Globus pallidus (tissue), 1 donor: ENCODE results near the gene KNCN.
A peak's percentile ranks its signal among the peaks of the same experiment; 100 is the strongest.

Source experiments
- DNase-seq: peaks from one replicate; pipeline ENCODE4 v3.0.0-alpha.2; 2015; ENCODE audit warnings: low spot score

KNCN gene

DNA sequence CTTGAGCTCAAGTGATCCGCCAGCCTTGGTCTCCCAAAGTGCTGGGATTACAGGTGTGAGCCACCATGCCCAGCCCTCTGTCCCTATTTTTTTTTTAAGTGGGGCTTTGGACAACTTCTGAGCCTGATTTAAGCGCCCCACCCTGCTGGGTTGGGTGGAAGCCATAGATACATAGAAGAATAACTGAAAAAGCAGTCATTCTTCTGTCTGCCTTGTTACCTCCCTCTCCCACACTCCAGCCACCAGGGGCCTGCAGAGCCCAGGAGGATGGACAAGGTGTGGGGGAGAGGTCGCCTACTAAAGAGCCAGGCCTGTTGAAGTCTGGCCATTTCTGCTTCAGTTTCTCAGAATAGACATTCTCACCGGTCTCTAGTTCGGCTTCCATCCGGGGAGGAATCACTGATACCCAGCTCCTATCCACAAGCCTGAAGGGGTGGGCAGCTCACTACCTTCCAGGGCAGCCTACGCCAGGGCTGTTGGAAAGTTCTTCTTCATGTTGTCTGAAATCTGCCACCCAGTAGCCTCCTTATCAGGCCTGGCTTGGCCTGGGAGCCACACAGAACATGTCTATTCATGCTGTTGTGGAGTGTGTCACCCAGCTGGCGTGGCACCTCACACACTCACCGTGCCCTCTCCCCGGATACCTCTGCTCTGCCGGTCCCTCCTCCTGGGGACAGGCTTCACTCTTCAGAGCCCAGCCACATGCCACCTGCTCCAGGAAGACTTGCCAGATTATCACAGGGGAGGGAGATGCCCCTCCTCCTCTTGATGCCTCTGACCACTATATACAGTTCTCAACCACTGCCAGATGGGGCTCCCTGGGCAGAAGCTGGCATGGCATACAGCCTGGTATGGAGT is 27.7 kb downstream of the KNCN start:
- no peak for DNase-seq

DNA sequence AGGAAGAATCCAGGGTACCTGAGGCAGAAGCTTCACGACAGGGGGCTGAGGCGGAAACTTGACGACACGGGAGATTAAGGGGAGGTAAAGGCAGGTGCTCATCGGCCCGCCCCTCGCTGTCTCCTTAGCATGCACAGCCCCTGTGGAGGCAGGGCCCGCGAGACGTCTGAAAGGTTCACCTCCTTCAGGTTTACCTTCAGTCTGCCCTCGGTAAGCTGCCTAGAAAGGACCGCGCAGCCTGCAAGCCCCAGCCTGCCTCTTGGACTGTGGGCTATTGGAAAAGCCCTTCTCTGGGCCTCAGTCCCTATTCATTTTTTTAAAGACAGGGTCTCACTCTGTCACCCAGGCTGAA is 28.5 kb downstream of the KNCN start:
- no peak for DNase-seq

DNA sequence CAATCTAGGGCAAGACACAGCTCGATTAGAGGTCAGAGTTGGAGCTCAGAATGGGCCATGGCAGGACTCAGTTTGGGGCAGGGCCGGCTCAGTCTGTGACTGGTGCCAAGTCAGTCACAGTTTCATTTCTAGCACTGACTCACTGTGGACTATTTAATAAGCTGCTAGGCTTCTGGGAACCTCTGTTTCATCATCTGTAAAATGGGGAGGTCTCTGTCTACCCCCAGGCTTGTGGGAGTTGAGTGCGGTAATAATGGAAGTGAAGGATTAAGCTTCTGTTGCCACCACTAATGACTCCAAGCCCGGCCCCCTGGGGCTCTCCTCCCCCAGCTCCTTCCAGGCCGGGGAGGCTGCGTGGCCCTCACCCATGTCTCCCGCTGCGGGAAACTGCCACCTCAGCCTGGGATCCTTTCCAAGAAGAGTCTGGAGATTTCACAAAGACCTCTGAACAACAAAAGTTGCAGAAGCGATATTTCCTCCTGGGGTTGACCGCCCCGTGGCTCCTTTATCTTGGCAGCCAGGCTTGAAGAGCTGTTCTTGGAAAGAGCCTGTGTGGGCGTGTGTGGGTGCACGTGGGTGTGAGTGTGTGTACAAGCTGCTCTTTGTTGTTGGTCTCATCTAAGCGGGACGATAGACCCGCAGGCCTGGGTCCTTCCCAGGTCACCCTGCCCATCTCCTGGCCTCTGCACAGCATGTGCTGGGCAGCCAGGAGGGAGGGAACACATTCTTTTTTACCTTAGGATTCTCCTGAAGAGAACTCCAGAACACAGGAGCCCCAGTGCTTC is 29.1 kb downstream of the KNCN start:
- peak; percentile 18 for DNase-seq

DNA sequence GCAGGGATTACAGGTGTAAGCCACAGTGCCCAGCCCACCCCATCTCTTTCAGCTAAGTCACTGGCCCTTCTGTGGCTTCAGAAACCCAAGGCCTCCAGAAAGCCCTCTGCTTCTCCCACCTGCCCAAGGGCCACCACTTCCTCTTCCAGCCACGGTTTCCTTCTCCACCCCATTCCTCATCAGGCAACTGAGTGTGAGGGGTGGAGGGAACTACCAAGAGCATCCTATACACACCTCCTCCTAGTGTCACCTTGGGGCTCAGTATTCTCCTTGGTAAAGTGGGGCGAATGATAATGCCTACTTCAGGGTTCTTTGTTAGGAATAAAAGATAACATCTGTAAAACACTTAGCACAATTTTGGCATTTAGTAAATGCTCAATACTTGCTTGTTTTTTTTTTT is 30.0 kb downstream of the KNCN start:
- DNase-seq, result no peak

DNA sequence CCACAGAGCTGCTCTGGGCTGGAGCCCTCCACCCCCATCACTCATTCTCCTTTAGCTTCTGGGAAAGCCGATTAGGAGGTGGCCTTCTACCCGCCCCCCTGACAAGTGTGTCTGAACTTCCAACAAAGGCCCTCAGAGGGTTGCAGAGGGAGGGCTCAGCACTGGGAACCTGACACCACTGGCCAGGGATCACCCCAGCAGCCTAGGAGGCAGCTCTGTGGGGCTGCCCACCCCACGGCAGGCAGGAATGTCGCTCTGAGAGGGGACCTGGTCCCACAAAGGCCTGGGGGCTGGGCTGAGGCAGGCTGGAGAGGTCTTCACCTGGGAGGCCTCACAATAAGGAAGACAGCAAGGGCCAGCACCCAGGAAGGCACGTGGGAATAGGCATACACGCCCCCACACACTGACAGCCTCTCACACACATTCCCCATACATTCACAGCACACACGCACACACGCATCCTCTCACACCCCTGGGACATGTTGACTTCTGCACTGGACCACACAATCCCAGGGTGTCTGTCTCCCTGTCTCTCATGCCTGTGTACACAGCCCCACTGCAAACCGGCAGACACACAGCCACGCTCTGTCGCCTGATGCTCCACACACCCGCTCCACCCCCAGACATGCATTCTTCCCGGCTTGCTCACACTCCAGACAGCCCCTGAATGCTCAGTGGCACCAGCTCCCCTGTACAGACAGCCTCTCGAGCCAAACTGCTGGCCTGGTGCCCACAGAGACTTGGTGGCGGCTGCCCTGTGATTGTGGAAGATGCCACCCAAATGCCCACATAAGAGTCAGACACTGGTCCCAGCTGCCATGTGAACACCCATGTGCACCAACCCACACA is 31.2 kb downstream of the KNCN start:
- no peak for DNase-seq

DNA sequence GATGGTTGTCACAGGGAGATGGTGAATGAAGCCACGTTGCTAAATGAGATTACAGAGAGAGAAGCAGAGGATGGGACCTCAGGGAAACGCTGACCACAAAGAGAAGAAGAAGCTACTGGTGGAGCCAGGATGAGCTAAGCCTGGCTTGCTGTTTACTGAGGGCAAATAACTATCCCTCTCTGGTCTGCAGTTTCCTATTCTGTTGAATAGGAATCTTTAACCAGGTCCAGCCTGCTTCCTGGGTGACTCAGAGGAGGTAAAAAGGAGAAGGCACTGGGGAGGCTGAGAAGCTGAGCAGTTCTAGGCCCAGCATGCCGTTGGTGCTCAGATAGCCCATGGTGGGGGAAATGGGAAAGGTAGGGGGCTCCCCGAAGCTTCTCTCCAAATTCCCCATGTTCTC is 32.2 kb downstream of the KNCN start:
- DNase-seq, result no peak

DNA sequence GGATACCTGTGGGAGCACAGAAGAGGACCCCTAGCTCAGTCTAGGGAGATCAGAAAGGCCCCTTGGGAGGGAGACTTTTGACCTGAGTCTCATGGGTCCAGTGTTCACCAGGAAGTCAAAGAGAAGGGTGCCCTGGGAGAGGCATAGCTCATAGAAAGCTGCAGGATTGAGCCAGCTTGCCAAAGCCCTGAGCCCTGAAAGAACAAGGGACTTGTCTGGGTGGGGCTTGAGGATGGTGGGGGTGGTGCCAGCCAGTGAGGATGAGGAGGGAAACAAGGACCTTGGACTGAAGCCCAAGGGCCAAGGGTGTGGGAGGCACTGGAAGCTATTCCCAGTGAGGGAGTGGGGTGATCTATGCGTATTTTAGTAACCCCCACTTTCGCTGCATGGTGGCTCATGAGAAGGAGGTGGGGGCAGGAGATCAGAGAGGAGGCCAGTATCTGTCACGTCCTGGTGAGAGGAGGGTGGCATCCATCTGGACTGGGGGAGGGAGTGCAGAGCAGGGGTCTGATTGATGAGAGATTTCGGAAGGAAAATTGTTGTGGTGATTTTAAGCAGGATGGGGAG is 33.4 kb downstream of the KNCN start:
- no peak for DNase-seq

DNA sequence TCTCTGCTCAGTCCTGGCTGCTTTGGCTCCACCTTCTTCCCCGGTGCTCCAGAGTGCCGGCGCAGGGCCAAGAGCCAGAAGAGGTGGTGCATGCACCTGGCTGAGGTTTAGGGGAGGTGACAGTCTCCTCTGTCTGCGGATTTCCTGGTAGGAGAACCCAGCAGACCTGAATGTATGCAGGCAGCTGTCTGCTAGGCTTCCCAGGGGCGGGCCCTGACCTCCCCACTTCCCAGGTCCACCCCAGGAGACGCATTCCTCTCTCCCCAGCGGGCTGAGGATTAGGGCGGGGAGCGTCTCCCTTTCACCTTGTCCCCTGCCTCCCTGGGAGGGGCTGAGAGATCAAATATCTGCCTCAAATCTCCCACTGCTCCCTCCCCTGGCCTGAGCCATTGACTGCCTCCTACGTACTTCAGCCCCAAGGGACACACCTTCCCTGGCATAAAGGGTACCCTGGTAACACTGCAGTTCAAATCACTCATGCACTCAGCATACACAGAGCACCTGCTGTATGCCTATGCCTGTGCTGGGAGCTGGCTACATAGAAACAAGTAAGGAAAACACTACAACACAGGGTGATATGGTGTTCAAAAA is 34.3 kb downstream of the KNCN start:
- no peak for DNase-seq

DNA sequence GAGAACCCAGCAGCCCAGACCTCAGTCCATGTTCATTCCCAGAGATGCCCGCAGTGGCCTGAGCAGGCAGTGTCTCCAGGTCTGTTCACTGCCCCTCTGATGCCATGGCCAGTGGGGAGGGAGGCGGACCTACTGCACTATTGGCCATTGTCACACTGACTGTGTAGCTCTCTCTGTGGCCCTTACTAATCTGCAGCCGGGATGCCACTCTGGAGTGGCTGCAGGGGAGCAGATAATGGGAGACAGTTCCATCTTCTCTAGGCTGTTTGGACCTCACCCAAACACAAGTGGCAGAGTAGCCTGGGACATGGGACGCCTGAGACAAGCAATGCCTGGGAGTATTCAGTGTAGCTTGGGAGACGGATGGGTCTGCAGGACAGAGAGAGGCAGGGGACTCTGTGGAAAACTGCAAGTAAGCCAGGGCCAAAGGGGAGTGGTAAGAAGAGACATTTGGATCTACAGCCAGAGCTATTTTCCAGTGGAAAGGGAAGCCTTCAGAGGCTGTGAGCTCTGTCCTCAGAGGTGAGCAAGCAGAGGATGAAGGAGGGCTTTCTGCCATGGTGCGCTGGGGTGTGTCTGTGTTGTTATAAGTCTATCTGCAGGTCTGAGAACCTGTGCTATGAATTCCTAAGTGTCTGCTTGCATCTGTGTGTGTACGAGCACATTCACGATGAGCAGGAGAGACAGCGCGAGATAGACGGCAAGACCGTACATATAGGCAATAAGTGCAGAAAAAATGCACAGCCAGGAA is 35.1 kb downstream of the KNCN start:
- DNase-seq, result no peak

DNA sequence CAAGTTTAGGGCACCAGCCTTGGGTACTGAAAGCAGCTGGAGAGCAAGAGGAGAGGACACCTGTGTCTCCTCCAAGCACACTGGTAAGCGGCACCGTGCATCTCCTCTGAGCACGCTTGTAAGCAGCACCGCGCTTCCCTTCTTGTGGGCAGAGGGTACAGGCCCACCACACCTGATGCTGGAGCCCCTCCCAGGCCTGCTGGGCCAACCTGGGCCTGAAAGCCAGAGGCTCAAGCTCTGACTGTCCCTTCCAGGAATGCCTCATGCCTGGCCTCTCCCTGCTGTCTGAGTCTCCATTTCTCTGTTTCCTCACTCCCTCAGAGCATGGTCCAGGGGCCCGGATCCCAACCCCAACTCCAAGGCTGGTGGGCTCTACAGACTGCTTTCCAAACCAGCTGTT is 35.9 kb downstream of the KNCN start:
- no peak for DNase-seq

DNA sequence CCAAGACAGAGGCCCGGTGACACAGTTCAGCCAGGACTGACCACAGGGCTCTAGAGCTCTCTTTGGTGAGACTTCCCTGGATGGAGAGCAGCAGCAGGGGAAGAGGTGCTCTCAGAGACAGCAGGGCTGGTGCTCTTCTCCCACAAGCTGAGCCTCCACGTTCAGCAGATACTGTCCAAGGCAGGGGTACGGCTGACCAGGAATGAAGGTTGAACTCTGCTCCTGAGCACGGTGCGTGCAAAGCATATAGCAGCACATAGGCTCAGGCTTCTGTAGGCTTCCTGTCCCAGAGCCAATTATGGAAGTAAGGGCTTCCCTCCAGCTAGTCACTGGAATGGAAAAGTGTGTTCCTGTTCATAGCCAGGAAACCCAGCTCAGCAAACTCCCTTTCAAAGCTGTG is 37.9 kb downstream of the KNCN start:
- no peak for DNase-seq

DNA sequence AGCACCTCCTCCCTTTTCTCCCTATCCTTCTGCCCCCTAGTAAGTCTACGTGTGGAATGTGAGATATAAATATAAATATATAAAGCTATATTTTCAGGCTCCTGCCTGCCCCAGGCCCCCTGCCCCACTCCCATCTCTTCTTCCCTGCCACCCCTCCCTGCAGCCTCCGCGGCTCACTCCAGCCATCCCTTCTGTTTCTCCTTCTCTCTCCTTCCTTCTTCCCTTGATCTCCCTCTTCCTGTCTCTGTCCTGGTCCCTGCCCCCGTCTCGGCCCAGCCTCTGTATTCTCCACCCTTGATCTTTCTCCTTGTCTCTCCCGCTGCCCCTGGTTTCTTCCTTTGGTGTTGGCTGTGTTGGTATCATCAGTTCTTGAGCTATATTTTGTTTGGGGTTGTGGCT is 38.7 kb downstream of the KNCN start:
- no peak for DNase-seq

DNA sequence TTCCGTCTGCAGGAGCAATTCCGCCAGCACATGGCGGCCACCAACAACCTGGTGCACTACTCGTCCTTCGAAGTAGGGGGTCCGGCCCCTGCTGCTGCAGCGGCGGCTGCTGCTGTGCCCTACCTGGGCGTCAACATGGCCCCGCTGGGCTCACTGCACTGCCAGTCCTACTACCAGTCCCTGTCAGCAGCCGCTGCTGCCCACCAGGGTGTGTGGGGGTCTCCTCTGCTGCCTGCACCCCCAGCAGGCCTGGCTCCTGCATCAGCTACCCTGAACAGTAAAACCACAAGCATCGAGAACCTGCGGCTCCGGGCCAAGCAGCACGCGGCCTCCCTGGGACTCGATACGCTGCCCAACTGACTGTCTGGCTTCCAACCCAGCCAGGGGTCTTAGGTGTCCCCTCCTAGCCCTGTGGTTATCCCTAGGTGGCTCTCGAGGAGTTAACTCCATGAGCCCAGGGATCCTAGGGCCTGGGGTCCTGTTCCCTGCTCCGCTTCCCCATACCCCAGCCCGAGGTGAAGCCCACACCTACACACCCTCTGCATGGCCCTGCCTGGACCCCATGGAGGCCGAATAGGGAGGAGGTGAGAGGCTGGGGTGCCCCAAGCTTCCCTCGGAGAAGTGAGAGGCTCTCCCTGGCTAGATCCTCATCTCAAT is 39.2 kb downstream of the KNCN start:
- DNase-seq, result no peak

DNA sequence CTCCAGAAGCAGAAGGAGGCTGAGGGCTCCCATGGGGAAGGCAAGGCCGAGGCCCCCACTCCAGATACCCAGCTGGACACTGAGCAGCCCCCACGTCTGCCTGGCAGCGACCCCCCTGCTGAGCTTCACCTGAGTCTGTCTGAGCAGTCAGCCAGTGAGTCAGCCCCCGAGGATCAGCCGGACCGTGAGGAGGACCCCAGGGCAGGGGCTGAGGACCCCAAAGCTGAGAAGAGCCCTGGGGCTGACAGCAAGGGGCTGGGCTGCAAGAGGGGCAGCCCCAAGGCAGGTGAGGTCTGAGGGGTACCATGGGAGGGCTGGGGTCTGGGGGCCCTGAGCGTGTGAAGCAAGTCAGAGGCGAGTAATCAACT is 40.5 kb downstream of the KNCN start:
- DNase-seq, result no peak

DNA sequence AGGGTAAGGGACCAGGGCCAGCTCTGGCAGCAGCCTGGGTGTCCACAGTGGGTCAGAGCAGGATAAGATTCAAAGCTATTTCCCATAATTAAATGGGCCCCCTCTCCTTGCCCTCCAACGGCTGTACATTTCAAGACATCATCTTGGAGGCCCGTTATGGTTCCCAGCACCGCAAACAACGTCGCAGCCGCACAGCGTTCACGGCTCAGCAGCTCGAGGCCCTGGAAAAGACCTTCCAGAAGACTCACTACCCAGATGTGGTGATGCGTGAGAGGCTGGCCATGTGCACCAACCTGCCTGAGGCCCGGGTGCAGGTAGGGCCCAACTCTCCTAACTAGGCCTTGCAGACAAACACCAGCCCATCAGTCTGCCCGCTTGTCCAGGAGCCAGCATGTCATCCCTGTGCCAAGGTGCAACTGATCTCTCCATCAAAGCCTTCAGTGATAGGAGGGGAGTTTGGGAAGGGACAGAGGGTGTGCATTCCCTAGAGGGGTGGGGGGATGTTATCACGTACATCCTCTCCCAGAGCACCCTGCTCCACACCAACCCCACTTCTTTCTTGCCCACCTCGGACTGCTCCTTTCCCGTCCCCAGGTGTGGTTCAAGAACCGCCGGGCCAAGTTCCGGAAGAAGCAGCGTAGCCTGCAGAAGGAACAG is 41.0 kb downstream of the KNCN start:
- no peak for DNase-seq

DNA sequence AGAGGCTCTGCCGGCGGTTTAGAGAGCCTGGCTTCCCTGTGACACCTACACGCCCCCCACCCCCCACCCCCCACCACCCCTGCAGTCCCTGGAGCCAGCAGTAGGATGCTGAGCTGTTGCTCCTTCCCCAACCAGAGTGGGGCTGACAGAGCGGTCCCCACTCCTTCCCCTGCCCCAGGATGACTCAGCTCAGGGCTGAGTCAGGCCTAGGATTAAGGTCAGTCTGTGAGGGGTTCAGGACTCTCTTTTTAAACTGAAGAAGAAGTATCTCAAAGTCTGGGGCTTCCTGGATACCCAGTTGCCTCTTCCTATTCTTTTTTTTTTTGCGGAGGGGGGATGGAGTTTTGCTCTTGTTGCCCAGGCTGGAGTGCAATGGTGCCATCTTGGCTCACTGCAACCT is 42.7 kb downstream of the KNCN start:
- no peak for DNase-seq

DNA sequence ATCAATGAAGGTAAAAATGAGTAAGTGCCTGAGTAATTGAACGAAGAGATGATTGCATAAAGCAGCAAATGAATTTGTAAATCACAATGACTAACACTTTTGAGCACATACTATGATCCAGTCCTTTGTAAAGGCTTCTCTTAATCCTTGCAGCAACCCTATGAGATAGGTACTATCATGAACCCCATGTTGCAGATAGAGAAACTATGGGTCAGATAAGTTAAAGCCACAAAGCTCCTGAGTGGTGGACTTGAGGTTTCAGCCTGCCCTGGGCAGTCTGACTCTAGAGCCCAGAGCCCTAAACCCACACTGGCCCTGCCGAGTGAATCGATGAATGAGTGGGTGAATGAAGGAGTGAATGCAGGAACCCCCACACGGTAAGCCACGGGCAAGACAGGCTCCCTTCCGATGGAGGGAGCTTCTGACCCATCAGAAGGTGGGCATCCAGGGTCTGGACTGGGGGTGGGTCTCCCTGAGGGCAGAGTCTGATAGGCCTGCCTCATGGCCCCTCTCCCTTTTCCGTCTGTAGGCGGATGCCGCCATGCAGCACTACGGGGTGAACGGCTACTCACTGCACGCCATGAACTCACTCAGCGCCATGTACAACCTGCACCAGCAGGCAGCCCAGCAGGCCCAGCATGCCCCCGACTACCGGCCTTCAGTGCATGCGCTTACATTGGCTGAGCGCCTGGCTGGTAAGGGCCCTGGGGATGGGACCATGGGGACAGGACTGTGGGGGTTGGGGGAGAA is 44.8 kb downstream of the KNCN start:
- DNase-seq, result no peak

DNA sequence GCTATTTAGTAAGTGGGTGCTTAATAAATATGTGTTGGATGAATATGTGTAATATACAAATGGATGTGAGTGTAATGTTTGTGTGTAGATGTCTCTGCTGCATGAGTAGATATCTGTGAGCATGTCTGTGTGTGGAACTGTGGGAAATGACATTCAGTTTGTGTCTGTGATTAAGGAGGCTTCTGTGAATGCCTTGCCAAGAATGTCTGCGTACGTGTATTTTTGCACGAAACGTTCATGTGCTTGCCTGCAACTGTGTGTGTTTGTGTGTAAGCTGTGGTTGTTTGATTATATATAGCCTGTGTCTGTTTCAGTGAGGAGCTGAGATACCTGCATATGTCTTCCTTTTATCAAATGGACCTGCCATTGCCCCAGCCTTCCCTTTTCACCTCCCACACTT is 48.0 kb downstream of the KNCN start:
- no peak for DNase-seq

DNA sequence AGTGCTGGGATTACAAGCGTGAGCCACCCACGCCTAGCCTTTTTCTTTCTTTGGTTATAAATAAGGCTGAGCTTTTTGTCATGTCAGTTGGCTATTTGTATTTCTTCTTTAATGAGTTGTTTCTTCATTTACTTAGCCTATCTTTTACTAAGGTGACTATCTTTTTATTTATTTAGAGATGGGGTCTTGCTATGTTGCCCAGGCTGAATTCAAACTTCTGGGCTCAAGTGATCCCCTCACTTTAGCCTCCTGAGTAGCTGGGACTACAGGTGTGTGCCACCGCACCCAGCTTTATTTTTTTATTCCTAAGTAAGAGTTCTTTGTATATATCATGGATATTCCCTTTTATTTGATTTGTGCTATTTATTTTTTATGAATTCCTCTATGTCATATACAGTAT is 49.9 kb downstream of the KNCN start:
- DNase-seq, result no peak
